HCT116 (cell line): ENCODE results near the gene SNRNP25. TPM values are rescaled to one million over a fixed set of nuclear protein-coding genes. Genes with fewer than 3 reads are reported as not detected.

ENCODE experiments used
- ATAC-seq: fragments of 200-7000 bp; cut with Tn5 transposase; 2 replicates; pipeline ENCODE4 v1.9.1; 2020; ENCODE audit warnings: mild to moderate bottlenecking, moderate library complexity
- BruUV-seq: library from RNA; stranded (reverse); fragments of 400-500 nt; replicated peaks from 2 replicates; lab custom pipeline; 2021; lab: Mats Ljungman, UMichigan
- CTCF ChIA-PET: fragments of 300-600 bp; sonication (Branson Sonifier 250); formaldehyde crosslinking; loops from one replicate; lab custom pipeline; 2021; ENCODE audit warnings: antibody characterized with exemption; lab: Charles Lee
- POLR2A ChIA-PET: fragments of 300-600, 350-600 bp; sonication (Branson Sonifier 250); formaldehyde crosslinking; loops from one replicate; lab custom pipeline; 2021; ENCODE audit warnings: antibody characterized with exemption; lab: Charles Lee
- RAD21 ChIA-PET, 2 experiments: fragments of 300-600 bp; sonication (Branson Sonifier 250); formaldehyde crosslinking; loops; one replicate each; lab custom pipeline; 2023; ENCODE audit warnings: low total read pairs in 2 of 2; ENCODE audit not compliant: uncharacterized antibody in 2 of 2, unreplicated experiment in 2 of 2, low non-redundant PET in 1 of 2; lab: Charles Lee
- DNase-seq: peaks from one replicate; pipeline ENCODE4 v3.0.0-alpha.2; 2010; ENCODE audit warnings: low read depth, low spot score
- H2AFZ ChIP-seq: fragments of 200-600 bp; shearing (Covaris generic), sonication (generic); 2 replicates; pipeline ENCODE4 v1.6.1; 2017; ENCODE audit warnings: low read depth, mixed run types, mixed read lengths, antibody characterized with exemption, low read length; ENCODE audit not compliant: poor library complexity, severe bottlenecking
- H3K27ac ChIP-seq: 2 replicates; pipeline ENCODE4 v1.5.1; 2012; ENCODE audit warnings: low read depth, low read length
- H3K27me3 ChIP-seq: fragments of 200-600 bp; sonication (generic); 2 replicates; pipeline ENCODE4 v1.6.1; 2016; ENCODE audit warnings: mixed run types, low read length, mixed read lengths; ENCODE audit not compliant: insufficient read depth
- H3K36me3 ChIP-seq, 2 experiments: fragments of 200-500 bp in 1 of 2; fragments of 200-600 bp in 1 of 2; sonication (Bioruptor generic) in 1 of 2; sonication (generic) in 1 of 2; 2 replicates each; pipeline versions ENCODE4 v1.5.1 to v1.6.1; 2014 to 2016; ENCODE audit warnings: low read length in 2 of 2, inconsistent platforms in 1 of 2, mixed read lengths in 1 of 2, mixed run types in 1 of 2; ENCODE audit not compliant: insufficient read depth in 2 of 2, control insufficient read depth in 1 of 2
- H3K4me1 ChIP-seq, 2 experiments: fragments of 200-600 bp in 1 of 2; sonication (generic) in 1 of 2; 2 replicates each; pipeline versions ENCODE4 v1.5.1 to v1.6.1; 2012 to 2017; ENCODE audit warnings: low read length in 2 of 2, inconsistent platforms in 1 of 2, mild to moderate bottlenecking in 1 of 2, mixed read lengths in 1 of 2, mixed run types in 1 of 2, moderate library complexity in 1 of 2; ENCODE audit not compliant: insufficient read depth in 2 of 2, control insufficient read depth in 1 of 2
- H3K4me2 ChIP-seq: fragments of 200-600 bp; sonication (generic); 2 replicates; pipeline ENCODE4 v1.6.1; 2017; ENCODE audit warnings: mixed run types, low read length, mixed read lengths
- H3K4me3 ChIP-seq, 2 experiments: fragments of 200-600 bp in 1 of 2; sonication (generic) in 1 of 2; replicated peaks in 1 of 2; 2 replicates each; pipeline ENCODE4 v1.5.1; 2011 to 2016; ENCODE audit warnings: low read length in 2 of 2, control low read depth in 1 of 2, low read depth in 1 of 2, mild to moderate bottlenecking in 1 of 2, mixed read lengths in 1 of 2, mixed run types in 1 of 2
- H3K79me2 ChIP-seq: fragments of 200-600 bp; sonication (generic); 2 replicates; pipeline ENCODE4 v1.6.1; 2017; ENCODE audit warnings: mild to moderate bottlenecking, mixed run types, low read length, moderate library complexity, mixed read lengths; ENCODE audit not compliant: insufficient read depth
- H3K9ac ChIP-seq: fragments of 200-600 bp; sonication (generic); 2 replicates; pipeline ENCODE4 v1.6.1; 2016; ENCODE audit warnings: low read length, mixed read lengths
- H3K9me2 ChIP-seq: fragments of 200-600 bp; sonication (generic), shearing (Covaris generic); 2 replicates; pipeline ENCODE4 v1.6.1; 2017; ENCODE audit warnings: mixed run types, mild to moderate bottlenecking, moderate library complexity; ENCODE audit not compliant: insufficient read depth
- H3K9me3 ChIP-seq, 2 experiments: fragments of 200-500 bp in 1 of 2; fragments of 200-600 bp in 1 of 2; sonication (Bioruptor generic) in 1 of 2; sonication (generic) in 1 of 2; 2 replicates each; pipeline ENCODE4 v1.6.1; 2014 to 2017; ENCODE audit warnings: low read length in 2 of 2, mixed read lengths in 2 of 2, inconsistent platforms in 1 of 2, low read depth in 1 of 2, mild to moderate bottlenecking in 1 of 2, mixed run types in 1 of 2, moderate library complexity in 1 of 2; ENCODE audit not compliant: control insufficient read depth in 1 of 2, insufficient read depth in 1 of 2
- H4K20me1 ChIP-seq: fragments of 200-600 bp; sonication (generic), shearing (Covaris generic); 2 replicates; pipeline ENCODE4 v1.6.1; 2017; ENCODE audit warnings: mixed run types, mild to moderate bottlenecking, moderate library complexity; ENCODE audit not compliant: insufficient read depth
- CBX3 ChIP-seq: IDR thresholded peaks from 2 replicates; pipeline ENCODE4 v1.6.1; 2012; ENCODE audit warnings: low read depth
- MAX ChIP-seq: IDR thresholded peaks from 2 replicates; pipeline ENCODE4 v1.6.1; 2012
- RAD21 ChIP-seq: IDR thresholded peaks from 2 replicates; pipeline ENCODE4 v1.6.1; 2012; ENCODE audit warnings: low read depth, mild to moderate bottlenecking
- SIN3A ChIP-seq: IDR thresholded peaks from 2 replicates; pipeline ENCODE4 v1.6.1; 2012; ENCODE audit warnings: low read depth
- SRF ChIP-seq: IDR thresholded peaks from 2 replicates; pipeline ENCODE4 v1.6.1; 2012; ENCODE audit warnings: low read depth
- YY1 ChIP-seq: IDR thresholded peaks from 2 replicates; pipeline ENCODE4 v1.6.1; 2011; ENCODE audit warnings: low read length, low read depth, moderate library complexity, mild to moderate bottlenecking; ENCODE audit not compliant: insufficient replicate concordance; ENCODE audit errors: extremely low read depth
- intact Hi-C: fragments of 100-400 bp; cut with micrococcal nuclease; formaldehyde crosslinking; loops from 2 replicates; pipeline ENCODE4 v1.10.0; 2022
- total RNA-seq: library from RNA; stranded (reverse); gene quantifications from one replicate; pipeline ENCODE4 v1.2.1, GENCODE V29; 2021; ENCODE audit not compliant: unreplicated experiment
- TF ChIP-seq, protein P1 (sequence below): IDR thresholded peaks from 2 replicates; pipeline ENCODE4 v1.6.1; 2011; ENCODE audit warnings: mild to moderate bottlenecking, low read length, moderate library complexity; ENCODE audit not compliant: insufficient replicate concordance; ENCODE audit errors: extremely low read depth

The SNRNP25 gene
- total RNA-seq, 1 experiment from 2014 or later: 24.5 TPM

DNA sequence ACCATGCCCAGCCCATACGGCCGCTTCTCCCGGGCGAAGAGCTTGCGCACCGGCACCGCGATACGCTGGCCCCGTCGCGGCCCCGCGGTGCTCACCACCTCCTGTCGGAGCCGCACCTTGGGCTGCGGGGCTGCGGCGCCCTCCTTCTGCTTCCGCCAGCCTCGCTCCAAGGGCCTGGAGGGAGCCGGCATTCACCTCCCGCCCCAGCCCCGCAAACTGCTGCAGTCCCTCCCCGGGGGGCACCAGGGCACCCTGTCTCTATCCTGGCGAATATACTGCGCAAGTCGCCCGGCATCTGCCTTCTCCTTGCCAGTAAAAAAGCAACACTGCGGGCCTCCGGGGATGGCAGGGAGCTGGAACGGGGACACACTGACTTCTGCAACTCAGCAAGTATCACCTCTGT is 8.3 kb downstream of the SNRNP25 start:
- TF ChIP-seq, protein P1, sequence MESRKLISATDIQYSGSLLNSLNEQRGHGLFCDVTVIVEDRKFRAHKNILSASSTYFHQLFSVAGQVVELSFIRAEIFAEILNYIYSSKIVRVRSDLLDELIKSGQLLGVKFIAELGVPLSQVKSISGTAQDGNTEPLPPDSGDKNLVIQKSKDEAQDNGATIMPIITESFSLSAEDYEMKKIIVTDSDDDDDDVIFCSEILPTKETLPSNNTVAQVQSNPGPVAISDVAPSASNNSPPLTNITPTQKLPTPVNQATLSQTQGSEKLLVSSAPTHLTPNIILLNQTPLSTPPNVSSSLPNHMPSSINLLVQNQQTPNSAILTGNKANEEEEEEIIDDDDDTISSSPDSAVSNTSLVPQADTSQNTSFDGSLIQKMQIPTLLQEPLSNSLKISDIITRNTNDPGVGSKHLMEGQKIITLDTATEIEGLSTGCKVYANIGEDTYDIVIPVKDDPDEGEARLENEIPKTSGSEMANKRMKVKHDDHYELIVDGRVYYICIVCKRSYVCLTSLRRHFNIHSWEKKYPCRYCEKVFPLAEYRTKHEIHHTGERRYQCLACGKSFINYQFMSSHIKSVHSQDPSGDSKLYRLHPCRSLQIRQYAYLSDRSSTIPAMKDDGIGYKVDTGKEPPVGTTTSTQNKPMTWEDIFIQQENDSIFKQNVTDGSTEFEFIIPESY: no peak
- TF ChIP-seq SIN3A (no peak), CBX3 (no peak), SRF (no peak), YY1 (no peak), MAX (no peak), RAD21 (no peak)
- TF ChIP-seq, all 23 proteins: peak for 0
- ChIA-PET RAD21 (no interaction called here), CTCF (no interaction called here), POLR2A (no interaction called here)
- no peaks in the 10 kb centered on the region for H3K9me2 ChIP-seq
- no peak overlapping the region for H3K27ac ChIP-seq
- no TSS peak for BruUV-seq
- H3K79me2 ChIP-seq: no peaks in the 10 kb centered on the region
- H3K4me3 ChIP-seq: no peak overlapping the region
- intact Hi-C loops: no loop called here
- DNase-seq (no peak), ATAC-seq (no peak)
- H3K9me3 ChIP-seq: no peaks in the 10 kb centered on the region
- no peak overlapping the region for H3K9ac ChIP-seq
- no peaks in the 10 kb centered on the region for H4K20me1 ChIP-seq
- H2AFZ ChIP-seq: no peak overlapping the region
- no peak overlapping the region for H3K4me2 ChIP-seq
- H3K36me3 ChIP-seq: no peaks in the 10 kb centered on the region; a peak in 1 of 4 replicates
- peaks cover 0 to 3% of the 10 kb centered on the region in 2 experiments; a peak in 1 of 4 replicates for H3K4me1 ChIP-seq
- H3K27me3 ChIP-seq: no peaks in the 10 kb centered on the region
